GM19468 (cell line): ENCODE data around the gene NUP50.

Experiments used
- ATAC-seq: cut with Tn5 transposase; IDR thresholded peaks from one replicate; pipeline ENCODE4 v1.9.1; 2021; ENCODE audit warnings: mild to moderate bottlenecking, moderate library complexity, moderate number of reproducible peaks; ENCODE audit not compliant: unreplicated experiment; ENCODE audit errors: extremely low read depth

NUP50 gene

DNA sequence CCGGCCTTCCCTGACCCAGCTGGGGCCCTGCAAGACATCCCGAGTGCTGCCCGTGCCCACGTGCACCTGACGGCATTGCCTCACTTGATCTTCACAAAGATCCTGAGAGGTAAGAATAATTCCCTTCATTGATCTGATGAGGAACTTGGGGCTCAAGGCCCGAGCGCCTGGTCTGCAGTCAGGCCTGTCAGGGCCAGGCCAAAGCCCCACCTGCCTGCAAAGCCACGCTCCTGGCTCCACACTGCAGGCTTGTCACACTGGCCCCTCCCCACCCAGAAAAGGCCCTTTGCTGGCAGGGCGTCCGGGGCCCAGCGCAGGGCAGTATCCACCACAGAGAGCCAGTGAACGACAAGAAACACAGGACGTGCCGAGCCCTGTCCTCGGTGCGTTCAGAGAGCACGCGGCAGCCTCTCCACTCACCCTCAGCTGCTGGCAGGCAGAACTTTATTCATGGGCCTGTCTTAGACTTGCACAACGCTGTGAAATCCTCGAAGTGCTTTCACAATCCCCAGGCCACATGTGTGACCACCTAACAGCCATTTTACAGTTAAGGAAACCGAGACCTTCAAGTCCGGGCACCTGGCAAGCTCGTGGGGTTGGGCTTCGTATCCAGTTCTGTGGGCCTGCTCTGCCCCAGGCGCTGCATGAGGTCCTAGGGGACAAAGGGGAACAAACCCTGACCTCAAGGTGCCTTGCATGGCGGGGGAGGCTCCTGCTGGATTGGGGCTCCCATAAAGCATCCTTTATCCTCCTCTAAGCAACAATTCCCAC is 62.2 kb downstream of the NUP50 start:
- no peak for ATAC-seq

DNA sequence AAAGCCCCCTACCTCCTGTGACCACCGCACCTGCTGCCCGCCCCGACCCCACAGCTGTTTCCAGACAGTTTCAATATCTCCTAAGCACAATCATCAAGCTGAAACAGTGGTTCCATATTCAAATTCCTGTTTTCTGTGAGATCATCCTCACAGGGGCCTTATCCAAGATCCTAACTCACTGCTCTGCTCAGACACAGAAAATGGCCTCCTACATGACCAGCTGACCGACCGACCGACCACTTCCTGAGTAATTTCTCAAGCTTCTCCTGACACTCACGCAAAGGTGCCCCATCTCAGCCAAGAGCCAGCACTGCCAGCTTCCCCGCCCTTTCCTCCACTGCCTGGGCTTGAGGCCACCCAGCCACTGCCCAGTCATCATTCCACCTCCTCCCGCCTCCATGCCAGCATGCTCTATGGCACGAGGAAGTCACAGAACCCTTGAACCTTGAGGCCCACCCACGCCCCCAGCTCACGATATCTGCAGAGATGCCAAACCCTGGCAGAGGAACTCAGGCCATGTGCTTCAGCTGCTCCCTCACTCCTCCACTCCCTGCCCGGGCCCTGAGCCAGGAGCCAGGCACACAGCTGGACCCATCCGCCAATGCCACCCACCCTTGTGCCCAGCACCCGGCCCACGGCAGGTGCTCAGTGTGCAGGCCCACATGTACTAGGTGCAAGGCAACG is 62.9 kb downstream of the NUP50 start:
- ATAC-seq, result no peak

GRCh38 chr22:45227645-45228400 is 64.1 kb downstream of the NUP50 start:
- ATAC-seq, result no peak

DNA sequence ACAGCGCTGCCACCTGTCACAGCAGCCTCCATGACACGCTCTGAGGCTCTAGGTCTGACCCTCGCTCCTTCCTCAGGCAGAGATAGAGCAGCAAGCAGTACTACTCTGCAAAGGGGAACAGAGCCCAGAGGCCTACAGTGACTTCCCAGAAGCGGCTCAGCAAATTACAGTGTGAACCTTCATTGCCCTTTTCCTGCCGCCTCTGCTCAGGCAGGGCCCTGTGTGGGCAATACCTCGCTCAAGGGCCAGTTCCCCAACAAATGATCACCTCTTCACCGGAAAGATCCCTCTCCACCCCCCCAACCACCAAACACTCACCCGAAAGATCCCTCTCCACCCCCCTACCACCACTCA is 64.7 kb downstream of the NUP50 start:
- ATAC-seq, result no peak

- no peak for ATAC-seq
These were observed 65.5 kb downstream of the NUP50 start for GRCh38 chr22:45229181-45229580.

GRCh38 chr22:45230026-45230721 is 66.4 kb downstream of the NUP50 start:
- ATAC-seq, result no peak

GRCh38 chr22:45231293-45231692 is 67.6 kb downstream of the NUP50 start:
- no peak for ATAC-seq

DNA sequence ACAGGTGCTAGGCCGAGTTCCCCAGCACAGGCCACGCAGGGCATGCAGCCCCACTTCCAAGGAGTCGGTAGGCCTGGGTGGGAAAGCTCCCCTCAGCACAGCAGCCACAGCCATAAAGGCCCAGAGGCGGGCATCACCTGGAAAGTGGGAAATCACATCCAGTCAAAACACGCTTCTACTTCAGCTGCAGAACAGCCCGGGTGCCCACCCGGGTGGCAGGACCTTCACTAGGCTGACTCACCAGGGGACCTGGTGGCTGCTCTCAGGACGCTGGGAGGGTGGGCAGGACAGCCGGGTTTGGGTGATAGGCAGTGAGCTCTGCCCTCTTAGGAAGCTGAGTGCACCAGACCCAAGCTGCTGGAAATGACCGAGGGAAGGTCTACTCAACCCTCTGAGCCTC is 69.7 kb downstream of the NUP50 start:
- ATAC-seq, result no peak

GRCh38 chr22:45233827-45234226 is 70.1 kb downstream of the NUP50 start:
- ATAC-seq, result no peak

DNA sequence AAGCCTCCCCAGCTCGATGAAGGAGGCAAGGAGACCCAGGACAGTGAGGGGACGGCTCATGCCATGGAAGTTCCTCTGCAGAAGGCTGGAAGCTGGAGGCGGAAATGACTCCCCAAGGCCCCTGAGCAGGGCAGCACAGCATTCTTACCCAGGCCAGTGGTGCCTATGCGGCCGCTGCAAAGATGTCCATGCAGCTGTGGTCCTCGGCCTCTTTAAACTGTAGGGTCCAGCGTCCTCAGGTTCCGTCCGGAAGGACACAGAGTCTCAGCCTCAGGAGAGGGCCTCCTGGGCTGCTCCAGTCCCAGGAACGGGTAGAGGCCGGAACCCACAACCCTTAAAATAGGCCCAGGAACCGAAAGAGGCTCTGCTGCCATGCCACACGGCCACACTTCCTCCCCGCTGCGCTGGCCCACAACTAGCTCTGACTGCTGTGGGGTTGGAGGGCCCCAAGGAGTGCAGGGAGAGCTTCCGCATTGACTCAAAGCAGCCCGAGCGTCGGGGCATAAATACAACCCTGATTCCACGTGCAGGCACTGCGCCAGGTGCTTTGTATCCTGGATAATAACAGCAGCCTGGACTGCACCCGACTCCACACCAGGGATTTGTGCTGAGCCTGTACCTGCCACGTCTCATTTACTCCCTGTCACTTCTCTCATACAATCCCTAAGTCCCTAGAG is 71.5 kb downstream of the NUP50 start:
- no peak for ATAC-seq

DNA sequence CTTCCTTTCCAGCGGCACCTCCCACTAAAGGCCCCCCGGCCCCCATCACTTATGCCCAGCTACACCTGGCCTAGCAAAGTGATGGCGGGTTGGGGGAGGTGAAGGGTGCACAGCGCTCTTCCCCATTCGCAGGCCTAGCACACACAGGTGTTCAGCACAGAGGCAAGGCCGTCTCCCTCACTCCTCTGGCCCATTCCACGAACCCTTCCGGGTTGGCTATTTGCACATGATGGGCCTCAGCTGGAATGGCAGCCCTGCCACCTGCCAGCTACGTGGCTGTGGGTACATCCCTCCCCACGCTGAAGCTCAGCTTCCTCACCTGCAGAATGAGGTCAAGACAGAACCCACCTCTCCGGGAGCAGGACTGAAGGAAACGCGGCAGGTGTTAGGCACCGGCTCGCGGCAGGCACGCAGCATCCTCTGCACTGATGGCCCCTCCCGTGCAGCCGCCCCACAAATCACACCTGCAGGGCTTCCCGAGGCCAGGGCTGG is 72.2 kb downstream of the NUP50 start:
- ATAC-seq, result no peak

DNA sequence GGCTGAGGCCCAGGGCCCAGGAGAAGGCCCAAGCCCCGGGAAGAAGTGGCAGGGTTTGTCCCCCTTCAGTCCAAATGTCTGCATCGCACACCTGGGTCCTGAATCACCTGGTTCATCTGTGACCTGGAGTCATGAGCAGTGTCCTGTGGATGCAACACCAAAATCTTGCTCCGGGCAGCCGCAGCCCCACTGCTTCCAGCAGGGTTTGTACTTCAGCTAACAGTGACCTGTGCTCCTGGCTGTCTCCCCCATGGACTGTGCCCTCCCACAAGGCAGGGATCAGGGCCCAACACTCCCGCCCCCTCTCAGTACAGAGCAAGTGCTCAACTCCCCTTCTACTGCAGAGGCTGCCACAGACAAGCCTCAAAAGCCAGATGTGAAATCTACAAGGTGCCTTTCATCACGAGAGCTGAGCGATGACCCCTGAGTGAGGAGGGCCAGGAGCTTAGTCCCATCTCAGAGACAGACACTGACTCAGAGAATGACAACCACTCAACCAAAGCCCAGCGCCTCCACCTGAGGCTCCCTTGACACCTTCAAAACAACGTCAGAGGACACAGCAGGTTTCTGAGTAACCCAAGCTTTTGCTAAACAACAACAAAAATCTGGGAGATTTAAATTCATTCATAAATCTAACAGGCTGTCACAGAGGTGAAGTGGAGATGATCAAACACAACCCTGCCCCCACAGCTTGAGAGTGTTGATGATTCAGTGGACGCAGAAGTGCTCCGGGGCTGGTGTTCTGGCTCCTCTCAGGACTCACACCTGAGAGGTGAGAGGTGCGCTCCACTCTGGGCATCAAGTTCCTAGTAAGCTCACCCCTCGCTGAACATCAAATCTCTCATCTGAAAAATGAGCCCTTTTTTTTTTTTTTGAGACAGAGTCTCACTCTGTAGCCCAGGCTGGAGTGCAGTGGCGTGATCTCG is 73.6 kb downstream of the NUP50 start:
- no peak for ATAC-seq
